NCI-H510A treated with DMSO at 0.1 percent for 48 hours (cell line): ENCODE results near the gene BICD1.

Experiments used
- DNase-seq: peaks from one replicate; lab custom pipeline; 2025; lab: John Stamatoyannopoulos, UW

BICD1 gene

GRCh38 chr12:32353540-32353939 is 246.9 kb downstream of the BICD1 start:
- DNase-seq = no peak

DNA sequence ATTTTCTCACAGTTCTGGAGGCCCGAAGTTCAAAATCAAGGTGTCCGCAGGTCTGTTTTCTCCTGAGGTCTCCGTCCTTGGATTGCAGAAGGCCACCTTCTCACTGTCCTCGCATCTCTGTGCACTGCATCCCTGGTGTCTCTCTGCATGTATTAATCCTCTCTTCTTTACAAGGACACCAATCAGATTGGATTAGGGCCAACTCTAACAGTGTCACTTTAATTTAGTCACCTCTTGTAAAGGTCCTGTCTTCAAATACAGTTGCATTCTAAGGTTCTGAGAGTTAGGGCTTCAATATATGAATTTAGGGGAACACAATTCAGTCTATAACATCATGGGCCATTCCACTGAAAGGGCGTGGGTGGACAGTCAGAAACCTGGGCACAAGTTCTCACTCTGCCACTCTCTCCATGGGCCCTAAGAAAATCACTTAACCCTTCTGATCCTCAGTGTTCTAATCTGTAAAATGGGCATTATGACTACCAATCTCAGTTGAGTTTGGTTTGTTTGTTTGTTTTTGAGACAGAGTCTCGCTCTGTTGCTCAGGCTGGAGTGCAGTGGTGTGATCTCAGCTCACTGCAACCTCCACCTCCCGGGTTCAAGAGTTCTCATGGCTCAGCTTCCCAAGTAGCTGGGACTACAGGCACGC is 251.1 kb downstream of the BICD1 start:
- DNase-seq = no peak

DNA sequence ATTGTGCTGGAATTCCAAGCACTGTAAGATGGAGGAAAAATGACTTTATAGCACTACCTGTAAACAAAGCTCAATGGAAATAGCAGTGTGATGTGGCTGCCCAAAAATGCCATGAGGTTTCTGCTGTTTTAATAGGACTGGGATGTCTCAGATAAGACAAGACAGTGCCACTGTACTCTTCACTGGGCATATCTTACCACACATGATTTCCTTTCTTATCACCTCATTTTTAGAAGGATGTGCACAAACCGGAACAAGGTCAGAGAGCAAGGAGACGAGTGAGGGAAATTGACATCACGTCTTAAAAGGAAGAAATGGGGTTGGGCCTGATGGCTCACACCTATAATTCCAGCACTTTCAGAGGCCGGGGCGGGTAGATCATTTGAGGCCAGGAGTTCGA is 254.3 kb downstream of the BICD1 start:
- no peak for DNase-seq

DNA sequence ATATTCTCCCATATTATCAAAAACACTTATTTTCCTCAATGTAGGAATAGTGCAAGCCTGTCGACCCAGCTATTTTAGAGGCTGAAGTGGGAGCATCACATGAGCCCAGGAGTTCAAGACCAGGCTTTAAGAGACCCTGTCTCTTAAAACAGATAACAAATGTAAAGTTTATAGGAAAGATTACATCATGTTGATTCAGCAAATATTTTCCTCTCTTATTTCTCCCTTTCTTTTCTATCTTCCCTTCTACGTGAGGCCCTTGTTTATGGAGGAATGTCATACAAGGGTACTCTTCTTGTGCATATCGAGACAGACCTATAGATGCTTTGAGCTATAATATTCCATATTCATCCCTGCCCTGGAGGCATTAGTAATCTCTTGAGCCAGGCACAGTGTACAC is 256.2 kb downstream of the BICD1 start:
- DNase-seq = no peak

DNA sequence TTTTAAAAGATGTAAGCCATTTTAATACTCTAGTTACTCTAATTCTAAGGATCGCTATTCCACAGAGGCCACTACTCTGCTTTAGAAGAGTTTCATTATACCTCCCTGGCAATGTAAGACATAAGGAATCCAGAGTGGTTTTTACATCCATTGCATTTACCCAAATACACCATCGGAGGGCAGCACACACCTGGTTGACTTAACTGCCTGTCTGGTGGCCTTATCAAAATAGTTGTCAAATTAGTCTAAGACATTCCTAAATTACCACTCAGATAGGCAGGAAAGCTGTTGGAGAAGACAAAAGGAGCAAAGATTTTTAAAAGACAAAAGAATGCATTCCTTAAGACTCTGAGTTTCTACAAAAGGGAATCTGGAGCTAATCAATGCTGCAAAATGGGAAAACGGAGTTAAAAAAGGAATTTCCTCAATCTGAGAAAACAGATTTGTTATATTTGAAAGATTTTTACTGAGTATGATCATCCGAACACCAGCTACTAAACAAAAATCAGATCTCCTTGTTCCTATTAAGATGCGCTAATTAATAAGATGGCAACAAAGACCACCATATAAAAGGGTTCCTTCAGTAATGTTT is 258.9 kb downstream of the BICD1 start:
- peak; percentile 48 for DNase-seq

GRCh38 chr12:32366714-32367113 is 260.1 kb downstream of the BICD1 start:
- DNase-seq = no peak

- no peak for DNase-seq
Measured at GRCh38 chr12:32367381-32367780, 260.7 kb downstream of the BICD1 start.

GRCh38 chr12:32369202-32369601 is 262.6 kb downstream of the BICD1 start:
- no peak for DNase-seq

GRCh38 chr12:32377344-32378055 is 270.9 kb downstream of the BICD1 start:
- no peak for DNase-seq

GRCh38 chr12:32379213-32379612 is 272.6 kb downstream of the BICD1 start:
- DNase-seq = no peak

DNA sequence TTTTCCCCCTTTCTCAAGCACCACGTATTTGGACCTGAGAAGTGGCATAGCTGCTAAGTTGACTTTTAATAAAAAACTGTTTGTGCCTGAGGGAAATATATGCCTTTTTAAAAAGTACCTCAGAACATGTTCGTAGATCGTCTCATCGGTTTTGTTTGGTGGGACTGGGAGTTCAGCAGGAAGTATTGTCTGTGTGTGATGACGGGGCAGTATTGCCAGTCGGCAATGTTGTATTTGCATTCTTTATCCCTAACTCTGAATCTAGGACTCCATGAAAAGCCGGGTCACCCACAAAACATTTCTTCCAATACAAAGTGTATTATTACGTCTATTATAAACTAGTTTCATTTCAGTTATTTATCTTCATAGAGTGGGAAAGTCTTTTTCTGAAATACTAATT is 273.0 kb downstream of the BICD1 start:
- DNase-seq = no peak

DNA sequence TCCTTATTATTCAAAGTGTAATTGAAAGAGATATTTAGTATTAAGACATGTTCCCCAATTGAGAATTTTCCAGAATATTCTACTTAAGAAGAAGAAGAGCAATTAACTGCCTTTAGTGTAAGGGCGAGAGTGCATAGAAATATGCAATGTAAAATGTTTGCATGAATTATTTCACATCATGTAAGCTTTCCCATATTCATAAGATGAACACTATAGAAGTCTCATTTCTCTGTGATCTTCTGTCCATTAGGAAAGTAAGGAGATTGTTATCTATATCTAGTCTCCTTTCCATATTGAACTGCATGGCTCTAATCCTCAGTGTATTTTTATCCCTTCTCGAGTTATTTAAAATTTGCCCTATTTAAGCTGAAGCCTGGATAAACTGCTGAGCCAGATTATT is 275.6 kb downstream of the BICD1 start:
- DNase-seq = no peak

DNA sequence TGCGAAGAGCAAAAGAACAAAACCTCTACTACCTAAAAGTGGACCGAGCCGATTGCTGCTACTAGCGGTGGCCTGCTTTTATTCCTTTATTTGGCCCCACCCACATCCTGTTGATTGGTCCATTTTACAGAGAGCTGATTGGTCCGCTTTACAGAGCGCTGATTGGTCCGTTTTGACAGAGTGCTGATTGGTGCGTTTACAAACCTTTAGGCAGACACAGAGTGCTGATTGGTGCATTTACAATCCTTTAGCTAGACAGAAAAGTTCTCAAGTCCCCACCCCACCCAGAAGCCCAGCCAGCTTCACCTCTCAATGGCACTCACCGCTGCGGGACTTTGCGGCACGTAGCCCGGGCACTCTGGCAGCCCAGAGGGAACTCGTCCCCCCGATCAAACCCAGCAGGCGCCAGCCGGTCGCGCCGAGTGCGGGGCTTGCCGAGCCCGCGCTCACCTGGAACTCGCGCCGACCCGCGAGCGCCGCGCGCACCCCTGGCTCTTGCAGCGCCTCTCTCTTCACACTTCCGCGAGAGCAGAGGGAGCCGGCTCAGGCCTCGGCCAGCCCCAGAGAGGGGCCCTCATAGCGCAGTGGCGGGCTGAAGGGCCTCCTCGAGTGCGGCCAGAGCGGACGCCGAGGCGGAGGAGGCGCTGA is 284.0 kb downstream of the BICD1 start:
- no peak for DNase-seq

GRCh38 chr12:32395026-32395425 is 288.4 kb downstream of the BICD1 start:
- DNase-seq = no peak

DNA sequence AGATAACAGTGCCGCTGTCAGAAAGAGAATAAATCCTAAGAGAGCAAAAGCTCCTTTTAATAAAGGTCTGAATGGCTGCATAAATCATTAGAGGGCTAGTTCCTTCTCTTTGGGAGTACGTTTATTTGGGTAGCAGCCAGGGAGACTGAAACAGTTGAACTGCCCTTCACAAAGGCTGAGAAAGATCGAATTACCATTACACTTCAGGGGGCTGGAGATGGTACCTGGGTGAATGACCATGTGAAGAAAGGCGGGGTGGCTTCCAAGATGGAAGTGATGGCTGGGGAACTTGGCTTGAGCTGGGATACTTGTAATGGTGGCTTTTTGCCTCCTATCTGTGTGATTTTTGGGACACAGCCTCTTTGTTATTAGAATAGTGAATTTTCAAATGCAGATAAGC is 291.0 kb downstream of the BICD1 start:
- DNase-seq = no peak

DNA sequence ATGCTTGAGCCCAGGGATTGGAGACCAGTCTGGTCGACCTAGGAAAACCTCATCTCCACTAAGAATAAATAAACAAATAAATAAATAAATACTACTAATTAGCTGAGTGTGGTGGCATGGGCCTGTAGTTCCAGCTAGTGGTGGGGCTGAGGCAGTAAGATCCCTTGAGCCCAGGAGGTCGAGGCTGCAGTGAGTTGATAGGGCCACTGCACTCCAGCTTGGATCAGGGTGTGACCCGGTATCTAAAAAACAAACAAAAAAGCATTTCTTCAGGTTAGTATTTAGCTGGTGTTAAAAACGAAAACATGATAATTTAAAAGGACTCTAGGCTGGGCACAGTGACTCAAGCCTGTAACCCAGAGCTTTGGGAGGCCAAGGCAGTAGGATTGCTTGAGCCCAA is 291.5 kb downstream of the BICD1 start:
- DNase-seq = no peak

DNA sequence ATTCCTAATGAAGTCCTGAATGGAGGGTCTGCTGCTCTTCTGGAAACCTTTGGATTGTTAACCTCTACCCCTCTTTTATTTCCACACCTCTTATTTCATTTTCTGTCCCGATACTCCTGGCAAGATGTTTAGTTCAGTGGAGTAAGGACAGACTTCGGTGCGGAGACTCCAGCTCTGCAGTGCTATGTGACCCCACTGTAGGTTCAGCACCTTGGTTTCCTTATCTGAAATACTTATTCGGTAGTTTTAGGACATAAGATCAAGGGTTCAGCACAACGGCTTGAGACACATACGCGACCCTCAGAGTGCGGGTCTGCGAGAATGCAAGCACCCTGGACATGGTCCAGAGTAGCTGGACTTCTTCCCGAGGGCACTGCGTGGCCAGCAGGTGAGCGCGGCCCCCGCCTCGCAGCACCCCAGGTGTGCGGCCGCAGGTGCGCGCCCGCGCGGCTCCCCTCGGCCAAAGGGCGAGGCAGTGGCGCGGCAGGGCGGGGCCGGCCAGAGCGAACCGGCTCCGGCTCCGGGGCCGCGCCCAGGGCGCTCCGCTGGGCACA is 292.2 kb downstream of the BICD1 start:
- peak; percentile 74 for DNase-seq

DNA sequence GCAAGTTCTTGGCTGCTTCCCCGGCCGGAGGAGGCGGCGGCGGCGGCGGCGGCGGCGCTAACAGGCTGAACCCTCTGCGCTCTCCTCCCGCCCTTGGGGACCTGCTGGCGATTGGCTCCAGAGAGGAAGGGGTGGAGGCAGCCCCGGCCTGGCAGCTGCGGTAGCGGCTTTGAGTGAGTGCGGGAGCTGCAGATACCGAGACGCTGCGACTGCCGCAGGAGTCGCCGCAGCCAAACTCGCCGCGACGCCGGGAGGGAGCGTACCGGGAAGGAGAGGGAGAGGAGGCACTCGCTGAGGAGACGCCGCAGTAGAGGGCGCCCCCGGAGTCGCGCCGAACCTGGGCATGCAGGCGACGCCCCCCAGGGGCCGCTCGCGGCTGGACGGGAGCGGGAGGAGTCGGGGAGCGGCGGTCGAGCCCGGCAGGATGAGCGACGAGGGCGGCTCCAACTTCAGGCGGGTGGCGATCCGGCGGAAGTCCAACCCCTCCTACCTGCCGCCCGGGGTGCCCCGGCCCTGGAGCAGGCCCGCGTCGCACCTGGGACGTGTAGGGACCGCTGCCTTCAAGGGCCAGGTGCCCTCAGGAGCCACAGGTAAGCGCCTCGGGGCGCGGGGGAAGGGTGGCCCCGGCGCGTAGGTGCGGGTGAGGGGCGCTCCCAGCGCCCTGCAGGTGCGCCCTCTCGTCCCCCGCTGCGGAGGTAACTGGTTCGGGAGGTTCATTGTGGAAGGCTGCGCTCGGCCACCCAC is 292.9 kb downstream of the BICD1 start, which contains the start of gene FGD4:
Gene FGD4 (plus strand): TSS at position 189 of the 744 bp plus-strand sequence.
- peak; percentile 74 for DNase-seq

- DNase-seq = no peak
Measured at GRCh38 chr12:32400114-32400672, 293.5 kb downstream of the BICD1 start.

GRCh38 chr12:32400866-32401265 is 294.2 kb downstream of the BICD1 start:
- no peak for DNase-seq

- no peak for DNase-seq
Measured at GRCh38 chr12:32402170-32402569, 295.5 kb downstream of the BICD1 start.

- DNase-seq = no peak
Measured at GRCh38 chr12:32402946-32403345, 296.3 kb downstream of the BICD1 start.
